NT2/D1 (cell line): ENCODE measurements around the gene C1orf115.

Experiments used
- SUZ12 ChIP-seq: IDR thresholded peaks from 2 replicates; pipeline ENCODE4 v1.6.1; 2011; ENCODE audit not compliant: insufficient read length, insufficient read depth; ENCODE audit errors: extremely low read depth
- ZNF274 ChIP-seq: IDR thresholded peaks from 2 replicates; pipeline ENCODE4 v1.6.1; 2011; ENCODE audit warnings: mild to moderate bottlenecking, low read depth, low read length

DNA sequence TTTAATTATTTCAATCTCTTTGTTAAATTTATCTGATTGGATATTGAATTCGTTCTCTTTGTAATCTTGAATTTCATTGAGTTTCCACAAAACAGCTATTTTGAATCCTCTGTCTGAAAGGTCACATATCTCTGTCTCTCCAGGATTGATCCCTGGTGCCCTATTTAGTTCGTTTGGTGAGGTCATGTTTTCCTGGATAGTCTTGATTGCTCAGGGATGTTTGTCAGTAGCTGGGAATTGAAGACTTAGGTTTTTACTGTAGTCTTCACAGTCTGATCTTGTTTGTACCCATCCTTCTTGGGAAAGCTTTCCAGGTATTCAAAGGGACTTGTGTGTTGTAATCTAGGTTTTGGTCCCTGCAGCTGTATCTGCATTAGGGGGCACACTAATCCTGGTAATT is 51.2 kb downstream of the C1orf115 start:
- TF ChIP-seq ZNF274 (no peak), SUZ12 (no peak)
